GM23338 (cell line): ENCODE results near the gene DOCK4. TPM values are rescaled to one million over a fixed set of nuclear protein-coding genes. Genes with fewer than 3 reads are reported as not detected.

ENCODE experiments used
- ATAC-seq: fragments of 200-7000 bp; cut with Tn5 transposase; 3 replicates; pipeline ENCODE4 v1.9.1; 2020
- DNase-seq: peaks from one replicate; pipeline ENCODE4 v3.0.0-alpha.2; 2015; ENCODE audit warnings: low spot score
- H2AFZ ChIP-seq: fragments of 200-600 bp; sonication (generic); 2 replicates; pipeline ENCODE4 v1.8.0; 2016; ENCODE audit warnings: antibody characterized with exemption, mild to moderate bottlenecking, moderate library complexity
- H3F3A ChIP-seq: fragments of 200-600 bp; sonication (generic); replicated peaks from 2 replicates; pipeline ENCODE4 v1.8.0; 2017; ENCODE audit warnings: antibody characterized with exemption, mixed run types, low read depth
- H3K27ac ChIP-seq: fragments of 200-600 bp; sonication (generic); 2 replicates; pipeline ENCODE4 v1.6.1; 2016; ENCODE audit warnings: low read depth
- H3K27me3 ChIP-seq: fragments of 200-600 bp; sonication (generic); 2 replicates; pipeline ENCODE4 v1.8.0; 2016; ENCODE audit warnings: mild to moderate bottlenecking, mixed run types, moderate library complexity; ENCODE audit not compliant: insufficient read depth
- H3K36me3 ChIP-seq: fragments of 200-600 bp; sonication (generic); 2 replicates; pipeline ENCODE4 v1.8.0; 2016; ENCODE audit warnings: mild to moderate bottlenecking; ENCODE audit not compliant: insufficient read depth
- H3K4me1 ChIP-seq: fragments of 200-600 bp; sonication (generic); 2 replicates; pipeline ENCODE4 v1.8.0; 2016; ENCODE audit warnings: mild to moderate bottlenecking, moderate library complexity; ENCODE audit not compliant: insufficient read depth
- H3K4me2 ChIP-seq: fragments of 200-600 bp; sonication (generic); 2 replicates; pipeline ENCODE4 v1.7.1; 2017; ENCODE audit warnings: mixed run types
- H3K4me3 ChIP-seq: fragments of 200-600 bp; sonication (generic); 2 replicates; pipeline ENCODE4 v1.6.1; 2016; ENCODE audit warnings: mixed run types
- H3K79me2 ChIP-seq: fragments of 200-600 bp; sonication (generic); replicated peaks from 2 replicates; pipeline ENCODE4 v1.8.0; 2017; ENCODE audit warnings: mild to moderate bottlenecking; ENCODE audit not compliant: insufficient read depth
- H3K9me2 ChIP-seq: fragments of 200-600 bp; sonication (generic); 2 replicates; pipeline ENCODE4 v1.8.0; 2017; ENCODE audit not compliant: insufficient read depth
- H4K20me1 ChIP-seq: fragments of 200-600 bp; sonication (generic); replicated peaks from 2 replicates; pipeline ENCODE4 v1.8.0; 2017; ENCODE audit warnings: mild to moderate bottlenecking; ENCODE audit not compliant: insufficient read depth
- H3K27ac Mint-ChIP-seq: 2 replicates; pipeline ENCODE4 v1.8.0; 2020; ENCODE audit warnings: inconsistent platforms, mild to moderate bottlenecking, moderate library complexity, mixed read lengths
- H3K27me3 Mint-ChIP-seq: 3 replicates; pipeline ENCODE4 v1.8.0; 2022; ENCODE audit warnings: low read depth, mild to moderate bottlenecking, moderate library complexity, mixed read lengths, inconsistent platforms; ENCODE audit not compliant: insufficient read depth, poor library complexity
- H3K36me3 Mint-ChIP-seq: 3 replicates; pipeline ENCODE4 v1.8.0; 2021; ENCODE audit warnings: low read depth, mild to moderate bottlenecking, inconsistent platforms, moderate library complexity, mixed read lengths
- H3K4me1 Mint-ChIP-seq: 3 replicates; pipeline ENCODE4 v1.8.0; 2020; ENCODE audit warnings: mild to moderate bottlenecking, inconsistent platforms, mixed read lengths
- H3K4me3 Mint-ChIP-seq: 3 replicates; pipeline ENCODE4 v1.8.0; 2021; ENCODE audit warnings: moderate library complexity, mild to moderate bottlenecking, inconsistent platforms, mixed read lengths
- H3K9me3 Mint-ChIP-seq: 3 replicates; pipeline ENCODE4 v1.8.0; 2020; ENCODE audit warnings: moderate library complexity, mild to moderate bottlenecking, inconsistent platforms, mixed read lengths
- CREB1 ChIP-seq: fragments of 250-450 bp; sonication (Bioruptor Pico); IDR thresholded peaks from 2 replicates; pipeline ENCODE4 v1.5.0; 2020; ENCODE audit warnings: low read depth, mild to moderate bottlenecking, moderate library complexity
- EZH2 ChIP-seq: fragments of 200-600 bp; sonication (generic); IDR thresholded peaks from one replicate; pipeline ENCODE4 v1.8.0; 2017; ENCODE audit warnings: antibody characterized with exemption, mild to moderate bottlenecking, low read depth; ENCODE audit not compliant: unreplicated experiment
- EZH2phosphoT487 ChIP-seq: fragments of 200-600 bp; sonication (generic); IDR thresholded peaks from one replicate; pipeline ENCODE4 v1.8.1; 2018; ENCODE audit warnings: antibody characterized with exemption; ENCODE audit not compliant: unreplicated experiment
- JUNB ChIP-seq: IDR thresholded peaks from one replicate; pipeline ENCODE4 v1.6.1; 2016; ENCODE audit warnings: antibody characterized with exemption; ENCODE audit not compliant: unreplicated experiment
- NANOG ChIP-seq: IDR thresholded peaks from 2 replicates; pipeline ENCODE4 v1.6.1; 2016; ENCODE audit warnings: antibody characterized with exemption, borderline replicate concordance
- POLR2AphosphoS5 ChIP-seq: IDR thresholded peaks from 2 replicates; pipeline ENCODE4 v1.6.1; 2016; ENCODE audit warnings: antibody characterized with exemption, low read depth
- STAT1 ChIP-seq: IDR thresholded peaks from one replicate; pipeline ENCODE4 v1.6.1; 2016; ENCODE audit warnings: antibody characterized with exemption; ENCODE audit not compliant: unreplicated experiment
- ZNF114 ChIP-seq: fragments of 250-450 bp; sonication (Bioruptor Pico); IDR thresholded peaks from 2 replicates; pipeline ENCODE4 v1.5.0; 2020; ENCODE audit warnings: mild to moderate bottlenecking, moderate library complexity
- ZNF331 ChIP-seq: fragments of 250-450 bp; sonication (Bioruptor Pico); IDR thresholded peaks from 2 replicates; pipeline ENCODE4 v1.5.0; 2020; ENCODE audit warnings: low read depth, mild to moderate bottlenecking, moderate library complexity
- polyA plus RNA-seq: library from polyadenylated mRNA; unstranded; fragments of >200 nt; fragmentation: Nextera tagmentation; extraction: Ambion mirVana; gene quantifications from 2 replicates; pipeline ENCODE4 v1.2.1, GENCODE V29; 2016
- total RNA-seq: library from RNA; depleted of rRNA; stranded (reverse); fragments of >200 nt; shearing (Covaris generic); gene quantifications from 2 replicates; pipeline ENCODE4 v1.2.3, GENCODE V29; 2014
- TF ChIP-seq, protein P1 (sequence below), 2 experiments: fragments of 200-600 bp in 1 of 2; sonication (generic) in 1 of 2; conservative IDR thresholded peaks; 2 replicates each; pipeline versions ENCODE4 v1.5.1 to v1.6.1; 2016 to 2017; ENCODE audit warnings: antibody characterized with exemption in 2 of 2, low read depth in 2 of 2, mild to moderate bottlenecking in 2 of 2, moderate library complexity in 1 of 2
- TF ChIP-seq, protein P2 (sequence below): IDR thresholded peaks from 2 replicates; pipeline ENCODE4 v1.6.1; 2016; ENCODE audit warnings: antibody characterized with exemption
- TF ChIP-seq, protein P3 (sequence below): fragments of 250-450 bp; sonication (Bioruptor Pico); IDR thresholded peaks from 2 replicates; pipeline ENCODE4 v1.5.0; 2020; ENCODE audit warnings: mild to moderate bottlenecking, moderate library complexity
- TF ChIP-seq, protein P4 (sequence below): IDR thresholded peaks from one replicate; pipeline ENCODE4 v1.6.1; 2018; ENCODE audit warnings: antibody characterized with exemption; ENCODE audit not compliant: unreplicated experiment

The DOCK4 gene
- total and polyA plus RNA-seq, 2 experiments from 2014 or later = 6.3 to 33.8 TPM

DNA sequence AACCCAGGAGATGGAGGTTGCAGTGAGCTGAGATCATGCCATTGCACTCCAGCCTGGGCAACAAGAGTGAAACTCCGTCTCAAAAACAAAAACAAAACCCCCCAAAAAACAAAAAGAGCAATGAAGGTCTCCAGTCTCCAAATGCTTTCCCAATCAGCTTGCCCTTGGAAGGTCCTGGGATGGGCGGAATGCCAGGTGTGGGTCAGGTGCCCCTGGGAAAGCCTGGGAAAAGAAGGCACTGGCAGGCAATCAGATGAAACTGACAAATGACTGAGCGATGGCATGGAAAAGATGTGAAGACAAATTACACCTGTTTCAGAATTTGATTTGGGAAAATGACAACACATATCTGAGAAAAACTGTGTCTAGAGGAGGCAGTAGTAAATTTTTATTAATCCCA lies 433.5 kb downstream of the DOCK4 start:
- peaks cover 2% of the 10 kb centered on the region; the same call in 2 of the 3 replicates for H3K9me3 Mint-ChIP-seq
- DNase-seq (no peak), ATAC-seq (no peak)
- Histone ChIP-seq H3K9me2 (no peaks in the 10 kb centered on the region), H3K79me2 (no peaks in the 10 kb centered on the region), H3K4me2 (no peak overlapping the region), H3K27me3 (no peaks in the 10 kb centered on the region), H3K4me1 (peaks cover 19% of the 10 kb centered on the region; the same call in 1 of the 2 replicates), H3K4me3 (no peak overlapping the region), H2AFZ (no peak overlapping the region), H3K27ac (no peak overlapping the region), H3F3A (no peaks in the 10 kb centered on the region), H3K36me3 (no peaks in the 10 kb centered on the region; the same call in 1 of the 2 replicates), H4K20me1 (no peaks in the 10 kb centered on the region)
- peaks cover 3% of the 10 kb centered on the region for H3K27me3 Mint-ChIP-seq
- H3K27ac Mint-ChIP-seq = no peak overlapping the region
- TF ChIP-seq STAT1 = no peak
- TF ChIP-seq JUNB = no peak
- no peak for TF ChIP-seq NANOG
- TF ChIP-seq, protein P1, sequence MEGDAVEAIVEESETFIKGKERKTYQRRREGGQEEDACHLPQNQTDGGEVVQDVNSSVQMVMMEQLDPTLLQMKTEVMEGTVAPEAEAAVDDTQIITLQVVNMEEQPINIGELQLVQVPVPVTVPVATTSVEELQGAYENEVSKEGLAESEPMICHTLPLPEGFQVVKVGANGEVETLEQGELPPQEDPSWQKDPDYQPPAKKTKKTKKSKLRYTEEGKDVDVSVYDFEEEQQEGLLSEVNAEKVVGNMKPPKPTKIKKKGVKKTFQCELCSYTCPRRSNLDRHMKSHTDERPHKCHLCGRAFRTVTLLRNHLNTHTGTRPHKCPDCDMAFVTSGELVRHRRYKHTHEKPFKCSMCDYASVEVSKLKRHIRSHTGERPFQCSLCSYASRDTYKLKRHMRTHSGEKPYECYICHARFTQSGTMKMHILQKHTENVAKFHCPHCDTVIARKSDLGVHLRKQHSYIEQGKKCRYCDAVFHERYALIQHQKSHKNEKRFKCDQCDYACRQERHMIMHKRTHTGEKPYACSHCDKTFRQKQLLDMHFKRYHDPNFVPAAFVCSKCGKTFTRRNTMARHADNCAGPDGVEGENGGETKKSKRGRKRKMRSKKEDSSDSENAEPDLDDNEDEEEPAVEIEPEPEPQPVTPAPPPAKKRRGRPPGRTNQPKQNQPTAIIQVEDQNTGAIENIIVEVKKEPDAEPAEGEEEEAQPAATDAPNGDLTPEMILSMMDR (conservative IDR thresholded peaks at IDR 0.05; ENCODE audit: low read depth in 2 of 2) = no peak
- TF ChIP-seq ZNF331 (CRISPR knock-in tag) = no peak
- TF ChIP-seq, protein P2, sequence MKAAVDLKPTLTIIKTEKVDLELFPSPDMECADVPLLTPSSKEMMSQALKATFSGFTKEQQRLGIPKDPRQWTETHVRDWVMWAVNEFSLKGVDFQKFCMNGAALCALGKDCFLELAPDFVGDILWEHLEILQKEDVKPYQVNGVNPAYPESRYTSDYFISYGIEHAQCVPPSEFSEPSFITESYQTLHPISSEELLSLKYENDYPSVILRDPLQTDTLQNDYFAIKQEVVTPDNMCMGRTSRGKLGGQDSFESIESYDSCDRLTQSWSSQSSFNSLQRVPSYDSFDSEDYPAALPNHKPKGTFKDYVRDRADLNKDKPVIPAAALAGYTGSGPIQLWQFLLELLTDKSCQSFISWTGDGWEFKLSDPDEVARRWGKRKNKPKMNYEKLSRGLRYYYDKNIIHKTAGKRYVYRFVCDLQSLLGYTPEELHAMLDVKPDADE = no peak
- no peak for TF ChIP-seq EZH2
- TF ChIP-seq, protein P3, sequence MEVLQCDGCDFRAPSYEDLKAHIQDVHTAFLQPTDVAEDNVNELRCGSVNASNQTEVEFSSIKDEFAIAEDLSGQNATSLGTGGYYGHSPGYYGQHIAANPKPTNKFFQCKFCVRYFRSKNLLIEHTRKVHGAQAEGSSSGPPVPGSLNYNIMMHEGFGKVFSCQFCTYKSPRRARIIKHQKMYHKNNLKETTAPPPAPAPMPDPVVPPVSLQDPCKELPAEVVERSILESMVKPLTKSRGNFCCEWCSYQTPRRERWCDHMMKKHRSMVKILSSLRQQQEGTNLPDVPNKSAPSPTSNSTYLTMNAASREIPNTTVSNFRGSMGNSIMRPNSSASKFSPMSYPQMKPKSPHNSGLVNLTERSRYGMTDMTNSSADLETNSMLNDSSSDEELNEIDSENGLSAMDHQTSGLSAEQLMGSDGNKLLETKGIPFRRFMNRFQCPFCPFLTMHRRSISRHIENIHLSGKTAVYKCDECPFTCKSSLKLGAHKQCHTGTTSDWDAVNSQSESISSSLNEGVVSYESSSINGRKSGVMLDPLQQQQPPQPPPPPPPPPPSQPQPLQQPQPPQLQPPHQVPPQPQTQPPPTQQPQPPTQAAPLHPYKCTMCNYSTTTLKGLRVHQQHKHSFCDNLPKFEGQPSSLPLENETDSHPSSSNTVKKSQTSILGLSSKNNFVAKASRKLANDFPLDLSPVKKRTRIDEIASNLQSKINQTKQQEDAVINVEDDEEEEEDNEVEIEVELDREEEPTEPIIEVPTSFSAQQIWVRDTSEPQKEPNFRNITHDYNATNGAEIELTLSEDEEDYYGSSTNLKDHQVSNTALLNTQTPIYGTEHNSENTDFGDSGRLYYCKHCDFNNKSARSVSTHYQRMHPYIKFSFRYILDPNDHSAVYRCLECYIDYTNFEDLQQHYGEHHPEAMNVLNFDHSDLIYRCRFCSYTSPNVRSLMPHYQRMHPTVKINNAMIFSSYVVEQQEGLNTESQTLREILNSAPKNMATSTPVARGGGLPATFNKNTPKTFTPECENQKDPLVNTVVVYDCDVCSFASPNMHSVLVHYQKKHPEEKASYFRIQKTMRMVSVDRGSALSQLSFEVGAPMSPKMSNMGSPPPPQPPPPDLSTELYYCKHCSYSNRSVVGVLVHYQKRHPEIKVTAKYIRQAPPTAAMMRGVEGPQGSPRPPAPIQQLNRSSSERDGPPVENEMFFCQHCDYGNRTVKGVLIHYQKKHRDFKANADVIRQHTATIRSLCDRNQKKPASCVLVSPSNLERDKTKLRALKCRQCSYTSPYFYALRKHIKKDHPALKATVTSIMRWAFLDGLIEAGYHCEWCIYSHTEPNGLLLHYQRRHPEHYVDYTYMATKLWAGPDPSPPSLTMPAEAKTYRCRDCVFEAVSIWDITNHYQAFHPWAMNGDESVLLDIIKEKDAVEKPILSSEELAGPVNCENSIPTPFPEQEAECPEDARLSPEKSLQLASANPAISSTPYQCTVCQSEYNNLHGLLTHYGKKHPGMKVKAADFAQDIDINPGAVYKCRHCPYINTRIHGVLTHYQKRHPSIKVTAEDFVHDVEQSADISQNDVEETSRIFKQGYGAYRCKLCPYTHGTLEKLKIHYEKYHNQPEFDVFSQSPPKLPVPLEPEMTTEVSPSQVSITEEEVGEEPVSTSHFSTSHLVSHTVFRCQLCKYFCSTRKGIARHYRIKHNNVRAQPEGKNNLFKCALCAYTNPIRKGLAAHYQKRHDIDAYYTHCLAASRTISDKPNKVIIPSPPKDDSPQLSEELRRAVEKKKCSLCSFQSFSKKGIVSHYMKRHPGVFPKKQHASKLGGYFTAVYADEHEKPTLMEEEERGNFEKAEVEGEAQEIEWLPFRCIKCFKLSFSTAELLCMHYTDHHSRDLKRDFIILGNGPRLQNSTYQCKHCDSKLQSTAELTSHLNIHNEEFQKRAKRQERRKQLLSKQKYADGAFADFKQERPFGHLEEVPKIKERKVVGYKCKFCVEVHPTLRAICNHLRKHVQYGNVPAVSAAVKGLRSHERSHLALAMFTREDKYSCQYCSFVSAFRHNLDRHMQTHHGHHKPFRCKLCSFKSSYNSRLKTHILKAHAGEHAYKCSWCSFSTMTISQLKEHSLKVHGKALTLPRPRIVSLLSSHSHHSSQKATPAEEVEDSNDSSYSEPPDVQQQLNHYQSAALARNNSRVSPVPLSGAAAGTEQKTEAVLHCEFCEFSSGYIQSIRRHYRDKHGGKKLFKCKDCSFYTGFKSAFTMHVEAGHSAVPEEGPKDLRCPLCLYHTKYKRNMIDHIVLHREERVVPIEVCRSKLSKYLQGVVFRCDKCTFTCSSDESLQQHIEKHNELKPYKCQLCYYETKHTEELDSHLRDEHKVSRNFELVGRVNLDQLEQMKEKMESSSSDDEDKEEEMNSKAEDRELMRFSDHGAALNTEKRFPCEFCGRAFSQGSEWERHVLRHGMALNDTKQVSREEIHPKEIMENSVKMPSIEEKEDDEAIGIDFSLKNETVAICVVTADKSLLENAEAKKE = no peak
- TF ChIP-seq POLR2AphosphoS5 = no peak
- no peak for TF ChIP-seq EZH2phosphoT487
- no peak for TF ChIP-seq ZNF114 (CRISPR knock-in tag)
- TF ChIP-seq, protein P4, sequence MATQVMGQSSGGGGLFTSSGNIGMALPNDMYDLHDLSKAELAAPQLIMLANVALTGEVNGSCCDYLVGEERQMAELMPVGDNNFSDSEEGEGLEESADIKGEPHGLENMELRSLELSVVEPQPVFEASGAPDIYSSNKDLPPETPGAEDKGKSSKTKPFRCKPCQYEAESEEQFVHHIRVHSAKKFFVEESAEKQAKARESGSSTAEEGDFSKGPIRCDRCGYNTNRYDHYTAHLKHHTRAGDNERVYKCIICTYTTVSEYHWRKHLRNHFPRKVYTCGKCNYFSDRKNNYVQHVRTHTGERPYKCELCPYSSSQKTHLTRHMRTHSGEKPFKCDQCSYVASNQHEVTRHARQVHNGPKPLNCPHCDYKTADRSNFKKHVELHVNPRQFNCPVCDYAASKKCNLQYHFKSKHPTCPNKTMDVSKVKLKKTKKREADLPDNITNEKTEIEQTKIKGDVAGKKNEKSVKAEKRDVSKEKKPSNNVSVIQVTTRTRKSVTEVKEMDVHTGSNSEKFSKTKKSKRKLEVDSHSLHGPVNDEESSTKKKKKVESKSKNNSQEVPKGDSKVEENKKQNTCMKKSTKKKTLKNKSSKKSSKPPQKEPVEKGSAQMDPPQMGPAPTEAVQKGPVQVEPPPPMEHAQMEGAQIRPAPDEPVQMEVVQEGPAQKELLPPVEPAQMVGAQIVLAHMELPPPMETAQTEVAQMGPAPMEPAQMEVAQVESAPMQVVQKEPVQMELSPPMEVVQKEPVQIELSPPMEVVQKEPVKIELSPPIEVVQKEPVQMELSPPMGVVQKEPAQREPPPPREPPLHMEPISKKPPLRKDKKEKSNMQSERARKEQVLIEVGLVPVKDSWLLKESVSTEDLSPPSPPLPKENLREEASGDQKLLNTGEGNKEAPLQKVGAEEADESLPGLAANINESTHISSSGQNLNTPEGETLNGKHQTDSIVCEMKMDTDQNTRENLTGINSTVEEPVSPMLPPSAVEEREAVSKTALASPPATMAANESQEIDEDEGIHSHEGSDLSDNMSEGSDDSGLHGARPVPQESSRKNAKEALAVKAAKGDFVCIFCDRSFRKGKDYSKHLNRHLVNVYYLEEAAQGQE = no peak
- TF ChIP-seq CREB1 (CRISPR knock-in tag) = no peak
- no peak overlapping the region for H3K4me3 Mint-ChIP-seq
- peaks cover 51% of the 10 kb centered on the region for H3K36me3 Mint-ChIP-seq
- peaks cover 28% of the 10 kb centered on the region for H3K4me1 Mint-ChIP-seq
